RWPE2 (cell line): ENCODE measurements around the gene ACTBL2.

ENCODE experiments used
- ATAC-seq: fragments of 200-7000 bp; cut with Tn5 transposase; 3 replicates; pipeline ENCODE4 v1.9.1; 2021; ENCODE audit warnings: low read depth
- DNase-seq: peaks from one replicate; pipeline ENCODE4 v3.0.0-alpha.2; 2020; ENCODE audit warnings: low spot score
- H3K27ac ChIP-seq: fragments of 450-650 bp; 2 replicates; pipeline ENCODE4 v1.5.1; 2017; ENCODE audit warnings: mild to moderate bottlenecking; ENCODE audit not compliant: poor library complexity, severe bottlenecking
- H3K27me3 ChIP-seq: fragments of 250-450 bp; sonication (Bioruptor Pico); 2 replicates; pipeline ENCODE4 v1.5.1; 2021; ENCODE audit warnings: mild to moderate bottlenecking, moderate library complexity; ENCODE audit not compliant: insufficient read depth, poor library complexity, severe bottlenecking
- H3K36me3 ChIP-seq: fragments of 250-450 bp; sonication (Bioruptor Pico); 2 replicates; pipeline ENCODE4 v1.5.1; 2020; ENCODE audit warnings: low read depth, mild to moderate bottlenecking, moderate library complexity
- H3K4me1 ChIP-seq: fragments of 250-450 bp; sonication (Bioruptor Pico); 2 replicates; pipeline ENCODE4 v1.5.1; 2021; ENCODE audit warnings: mild to moderate bottlenecking, moderate library complexity; ENCODE audit not compliant: insufficient read depth, poor library complexity, severe bottlenecking
- H3K4me3 ChIP-seq: fragments of 250-450 bp; sonication (Bioruptor Pico); 2 replicates; pipeline ENCODE4 v1.5.1; 2021; ENCODE audit warnings: mild to moderate bottlenecking, moderate library complexity; ENCODE audit not compliant: severe bottlenecking
- H3K9me3 ChIP-seq: fragments of 250-450 bp; sonication (Bioruptor Pico); 2 replicates; pipeline ENCODE4 v1.5.1; 2021; ENCODE audit warnings: mild to moderate bottlenecking, moderate library complexity; ENCODE audit not compliant: severe bottlenecking
- CTCF ChIP-seq: fragments of 450-650 bp; IDR thresholded peaks from one replicate; pipeline ENCODE4 v1.5.1; 2017; ENCODE audit warnings: mild to moderate bottlenecking, moderate library complexity; ENCODE audit not compliant: poor library complexity, severe bottlenecking

Gene ACTBL2

GRCh38 chr5:57434227-57434640 lies 48.4 kb downstream of the ACTBL2 start:
- no peak overlapping the region for H3K27ac ChIP-seq
- ATAC-seq (no peak), DNase-seq (no peak)
- no peaks in the 10 kb centered on the region for H3K27me3 ChIP-seq
- peaks cover 14% of the 10 kb centered on the region for H3K4me1 ChIP-seq
- no peaks in the 10 kb centered on the region for H3K36me3 ChIP-seq
- H3K4me3 ChIP-seq = no peak overlapping the region
- TF ChIP-seq CTCF = no peak
- no peaks in the 10 kb centered on the region for H3K9me3 ChIP-seq

- no peaks in the 10 kb centered on the region for H3K9me3 ChIP-seq
- no peak for ATAC-seq
- H3K27ac ChIP-seq = no peak overlapping the region
- TF ChIP-seq CTCF = peak; percentile 47
- no peak overlapping the region for H3K4me3 ChIP-seq
- no peaks in the 10 kb centered on the region for H3K36me3 ChIP-seq
- H3K4me1 ChIP-seq = peaks cover 14% of the 10 kb centered on the region
- no peak for DNase-seq
- no peaks in the 10 kb centered on the region for H3K27me3 ChIP-seq
Observed at GRCh38 chr5:57432876-57433275, 49.7 kb downstream of the ACTBL2 start.

GRCh38 chr5:57431759-57432158 lies 50.9 kb downstream of the ACTBL2 start:
- TF ChIP-seq CTCF = no peak
- no peak for ATAC-seq
- H3K27ac ChIP-seq = no peak overlapping the region
- no peaks in the 10 kb centered on the region for H3K27me3 ChIP-seq
- no peaks in the 10 kb centered on the region for H3K9me3 ChIP-seq
- H3K4me3 ChIP-seq = no peak overlapping the region
- H3K4me1 ChIP-seq = peaks cover 14% of the 10 kb centered on the region
- no peaks in the 10 kb centered on the region for H3K36me3 ChIP-seq
- DNase-seq = no peak
